ENCODE measurements around the gene IDE.

Gene IDE

GRCh38 chr10:92567952-92568600, 5.8 kb downstream of the IDE start:
- peak in 1 of 5 donors; percentile 17 for DNase-seq

GRCh38 chr10:92562424-92562823, 11.5 kb downstream of the IDE start:
- no peak for DNase-seq

GRCh38 chr10:92559046-92559445, 14.8 kb downstream of the IDE start:
- DNase-seq = no peak

- no peak for DNase-seq
Measured at GRCh38 chr10:92553959-92554358, 19.9 kb downstream of the IDE start.

GRCh38 chr10:92552310-92552709, 21.6 kb downstream of the IDE start:
- DNase-seq = no peak

GRCh38 chr10:92550924-92551323, 23.0 kb downstream of the IDE start:
- no peak for DNase-seq

- no peak for DNase-seq
Measured at GRCh38 chr10:92547676-92548075, 26.2 kb downstream of the IDE start.

- no peak for DNase-seq
Measured at GRCh38 chr10:92545556-92545955, 28.3 kb downstream of the IDE start.

GRCh38 chr10:92544296-92544695, 29.6 kb downstream of the IDE start:
- no peak for DNase-seq

GRCh38 chr10:92542458-92542857, 31.4 kb downstream of the IDE start:
- DNase-seq = no peak

GRCh38 chr10:92541583-92541982, 32.3 kb downstream of the IDE start:
- no peak for DNase-seq

GRCh38 chr10:92538231-92538958, 35.5 kb downstream of the IDE start:
- DNase-seq = no peak

- DNase-seq = no peak
Measured at GRCh38 chr10:92530891-92531535, 42.9 kb downstream of the IDE start.

GRCh38 chr10:92530421-92530820, 43.5 kb downstream of the IDE start:
- no peak for DNase-seq

GRCh38 chr10:92527716-92528115, 46.2 kb downstream of the IDE start:
- no peak for DNase-seq

GRCh38 chr10:92523639-92524038, 50.3 kb downstream of the IDE start:
- no peak for DNase-seq

GRCh38 chr10:92517034-92517655, 56.7 kb downstream of the IDE start:
- DNase-seq = peak; percentile 24 to 68 (median 57)

- no peak for DNase-seq
Measured at GRCh38 chr10:92508866-92509265, 65.0 kb downstream of the IDE start.

- DNase-seq = no peak
Measured at GRCh38 chr10:92506336-92506735, 67.6 kb downstream of the IDE start.

GRCh38 chr10:92505044-92505443, 68.8 kb downstream of the IDE start:
- no peak for DNase-seq

- no peak for DNase-seq
Measured at GRCh38 chr10:92502296-92502808, 71.5 kb downstream of the IDE start.

- no peak for DNase-seq
Measured at GRCh38 chr10:92493362-92493761, 80.5 kb downstream of the IDE start.

GRCh38 chr10:92492748-92493240, 81.1 kb downstream of the IDE start:
- DNase-seq = no peak
